Coronary artery (tissue), 2 donors: Measurements from ENCODE around the gene CCDC112.
A peak's percentile ranks its signal among the peaks of the same experiment; 100 is the strongest.

Source experiments
- DNase-seq: peaks from one replicate; pipeline ENCODE4 v3.0.0-alpha.2; 2017; ENCODE audit warnings: low spot score
- H3K27ac ChIP-seq, 2 donors: fragments of 200-600 bp; sonication (generic); one replicate each; pipeline ENCODE4 v1.5.1; 2016 to 2019
- H3K4me3 ChIP-seq: fragments of 200-600 bp; sonication (generic); 2 replicates; pipeline ENCODE4 v1.5.1; 2016; ENCODE audit warnings: mild to moderate bottlenecking, moderate library complexity
- CTCF ChIP-seq: fragments of 200-600 bp; sonication (generic); IDR thresholded peaks from one replicate; pipeline ENCODE4 v1.5.1; 2019; ENCODE audit warnings: antibody characterized with exemption

Gene CCDC112

GRCh38 chr5:115317736-115318135 lies 21.3 kb upstream of the CCDC112 start:
- Histone ChIP-seq H3K27ac (no peak overlapping the region), H3K4me3 (no peak overlapping the region)
- DNase-seq = no peak

GRCh38 chr5:115317320-115317719 lies 20.9 kb upstream of the CCDC112 start:
- DNase-seq = no peak

More at GRCh38 chr5:115317736-115318135, 21.3 kb upstream of the CCDC112 start:
- no peak for TF ChIP-seq CTCF

GRCh38 chr5:115313632-115314031 lies 17.2 kb upstream of the CCDC112 start:
- DNase-seq = no peak
- TF ChIP-seq CTCF = no peak

More at GRCh38 chr5:115317320-115317719, 20.9 kb upstream of the CCDC112 start:
- Histone ChIP-seq H3K27ac (no peak overlapping the region), H3K4me3 (no peak overlapping the region)
- TF ChIP-seq CTCF = no peak

GRCh38 chr5:115313052-115313451 lies 16.6 kb upstream of the CCDC112 start:
- TF ChIP-seq CTCF = no peak
- Histone ChIP-seq H3K27ac (no peak overlapping the region), H3K4me3 (no peak overlapping the region)
- DNase-seq = no peak

More at GRCh38 chr5:115313632-115314031, 17.2 kb upstream of the CCDC112 start:
- no peak overlapping the region for H3K4me3 ChIP-seq
- H3K27ac ChIP-seq = no peak overlapping the region

- no peak for DNase-seq
- Histone ChIP-seq H3K27ac (no peak overlapping the region), H3K4me3 (no peak overlapping the region)
- TF ChIP-seq CTCF = peak; percentile 48
Observed at GRCh38 chr5:115309751-115310370, 13.4 kb upstream of the CCDC112 start.

GRCh38 chr5:115308815-115309214 lies 12.4 kb upstream of the CCDC112 start:
- no peak for DNase-seq

More at GRCh38 chr5:115308815-115309214, 12.4 kb upstream of the CCDC112 start:
- Histone ChIP-seq H3K27ac (no peak overlapping the region), H3K4me3 (no peak overlapping the region)
- TF ChIP-seq CTCF = no peak
